22Rv1 (cell line): ENCODE measurements around the gene BICC1.

Source experiments
- H3K27ac ChIP-seq: fragments of 450-650 bp; 2 replicates; pipeline ENCODE4 v1.5.1; 2017
- CTCF ChIP-seq: fragments of 450-650 bp; IDR thresholded peaks from 2 replicates; pipeline ENCODE4 v1.5.1; 2017; ENCODE audit warnings: mild to moderate bottlenecking
- ZFX ChIP-seq: fragments of 450-650 bp; IDR thresholded peaks from 2 replicates; pipeline ENCODE4 v1.6.1; 2017; ENCODE audit warnings: antibody characterized with exemption, borderline replicate concordance

Gene BICC1

DNA sequence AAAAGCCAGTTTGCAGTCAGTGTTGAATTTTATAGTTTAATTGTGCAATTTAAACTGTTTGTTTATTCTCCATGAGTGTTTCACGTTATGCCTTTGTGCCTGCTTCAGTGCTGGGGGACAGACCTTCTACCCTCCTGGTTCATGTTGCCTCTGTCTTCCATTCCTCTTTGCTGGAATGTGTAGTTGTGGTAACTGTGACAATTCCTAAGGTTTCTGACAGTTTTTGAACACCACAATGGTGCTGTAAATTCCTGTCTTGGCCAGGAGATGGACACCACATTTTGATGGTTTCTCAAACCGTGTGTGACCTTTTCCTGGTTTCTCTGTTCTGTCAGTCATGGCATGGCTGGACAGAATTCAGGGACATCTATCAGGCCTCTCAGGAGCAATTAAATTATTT lies 201.7 kb downstream of the BICC1 start:
- H3K27ac ChIP-seq = no peak overlapping the region
- TF ChIP-seq ZFX (no peak), CTCF (no peak)

DNA sequence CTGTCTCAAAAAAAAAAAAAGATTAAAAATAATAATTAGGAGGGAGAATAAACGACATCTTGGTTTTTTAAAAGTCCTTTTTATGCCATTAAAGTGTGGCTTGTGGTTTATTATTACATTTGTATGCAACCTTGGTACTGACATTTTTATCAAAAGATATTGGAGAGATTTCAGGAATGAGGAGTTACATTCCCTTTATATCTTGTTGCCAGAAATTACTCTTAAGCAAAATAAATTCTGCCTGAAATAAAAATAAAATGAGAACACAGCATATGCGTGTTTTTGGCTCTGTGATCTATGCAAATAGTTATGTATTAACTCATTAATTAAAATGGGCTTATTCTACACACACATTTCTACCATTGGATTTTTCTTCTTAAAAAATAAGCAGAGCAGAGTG lies 202.4 kb downstream of the BICC1 start:
- no peak overlapping the region for H3K27ac ChIP-seq
- TF ChIP-seq ZFX (no peak), CTCF (no peak)

DNA sequence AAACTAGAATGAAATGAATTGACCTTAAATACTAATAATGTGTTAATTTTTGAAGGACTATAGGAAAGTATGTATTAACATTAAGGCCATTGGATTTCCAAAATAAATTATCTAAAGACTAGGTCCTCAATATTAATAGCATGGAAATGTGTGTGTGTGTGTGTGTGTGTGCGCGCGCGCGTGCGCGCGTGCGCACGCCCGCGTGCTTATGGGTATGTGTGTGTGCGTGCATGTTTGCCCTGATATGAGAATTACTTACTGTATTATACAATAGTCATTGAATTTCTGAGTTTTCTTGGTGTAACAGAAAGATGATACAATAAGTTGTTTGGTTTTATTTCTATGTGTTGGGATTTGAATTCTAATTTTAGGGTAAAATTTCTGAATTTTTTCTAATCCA lies 205.9 kb downstream of the BICC1 start:
- TF ChIP-seq ZFX = no peak
- TF ChIP-seq CTCF = no peak
- no peak overlapping the region for H3K27ac ChIP-seq

DNA sequence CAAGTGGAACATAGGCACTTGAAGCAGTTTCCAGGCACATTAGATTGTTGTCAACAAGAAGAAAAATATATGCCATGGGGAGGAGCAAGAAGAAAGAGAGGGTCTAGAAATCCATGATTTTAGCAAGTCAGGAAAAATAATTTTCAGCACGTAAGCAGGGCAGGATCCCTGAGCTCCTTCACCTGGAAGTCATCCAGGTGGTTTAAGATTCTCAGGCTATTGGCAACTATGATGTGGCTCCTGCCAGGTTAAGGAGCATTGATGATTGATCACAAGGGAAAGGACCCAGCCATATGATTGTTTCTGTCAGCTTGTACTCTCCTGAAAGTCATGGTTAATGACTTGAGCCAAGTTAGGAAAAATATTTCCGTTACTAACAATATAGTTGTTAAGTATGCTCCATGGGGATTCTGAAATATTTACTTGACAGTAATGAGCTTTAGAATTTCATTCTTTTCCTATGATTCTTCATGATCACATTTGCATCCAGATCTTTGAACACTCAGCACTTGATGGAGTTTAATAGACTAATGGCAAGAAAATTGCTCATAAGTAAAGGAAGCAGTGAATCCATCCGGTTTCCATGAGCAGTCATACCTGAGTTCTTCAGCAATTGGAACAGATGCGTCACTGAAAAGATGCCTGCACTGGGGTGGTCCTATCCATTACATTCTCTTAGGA lies 209.1 kb downstream of the BICC1 start:
- no peak overlapping the region for H3K27ac ChIP-seq
- TF ChIP-seq CTCF (no peak), ZFX (no peak)

DNA sequence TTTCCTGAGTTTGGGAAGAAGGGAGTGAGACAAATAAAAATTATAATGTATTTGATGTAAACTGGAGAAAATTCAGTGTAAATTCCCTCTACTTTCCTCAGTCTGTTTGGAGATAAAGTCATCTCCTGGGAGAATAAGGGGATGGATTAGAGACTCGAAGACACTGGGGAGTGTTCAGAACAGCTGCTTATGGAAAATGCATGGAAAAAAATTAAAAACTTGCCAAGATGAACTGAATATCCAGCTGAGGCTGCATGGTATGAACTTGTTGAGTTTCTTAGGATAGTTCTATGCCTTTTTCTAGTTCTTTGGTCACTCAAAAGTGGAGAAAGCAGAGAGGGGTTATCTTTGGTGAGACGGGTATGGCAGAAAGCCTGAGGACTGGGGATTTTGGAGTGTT lies 210.5 kb downstream of the BICC1 start:
- TF ChIP-seq CTCF = no peak
- TF ChIP-seq ZFX = no peak
- H3K27ac ChIP-seq = no peak overlapping the region

DNA sequence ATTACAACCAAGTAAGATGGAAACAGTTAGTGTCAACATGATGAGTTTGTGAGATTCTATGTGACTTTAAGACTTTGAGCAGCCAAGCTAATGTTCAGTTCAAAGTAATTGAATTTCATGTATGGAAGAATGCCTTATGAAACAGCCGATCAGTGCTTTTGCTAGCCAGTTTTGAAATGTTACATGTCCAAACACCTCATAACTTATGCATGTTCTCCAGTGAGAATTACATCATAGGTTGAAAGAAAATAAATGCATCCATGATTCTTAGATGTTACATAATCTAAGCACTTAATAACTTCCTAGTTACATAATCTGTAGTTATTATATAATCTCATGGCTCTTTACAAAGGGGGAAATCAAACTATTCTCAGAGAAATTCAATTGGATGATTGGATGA lies 211.3 kb downstream of the BICC1 start:
- no peak overlapping the region for H3K27ac ChIP-seq
- TF ChIP-seq CTCF (no peak), ZFX (no peak)

DNA sequence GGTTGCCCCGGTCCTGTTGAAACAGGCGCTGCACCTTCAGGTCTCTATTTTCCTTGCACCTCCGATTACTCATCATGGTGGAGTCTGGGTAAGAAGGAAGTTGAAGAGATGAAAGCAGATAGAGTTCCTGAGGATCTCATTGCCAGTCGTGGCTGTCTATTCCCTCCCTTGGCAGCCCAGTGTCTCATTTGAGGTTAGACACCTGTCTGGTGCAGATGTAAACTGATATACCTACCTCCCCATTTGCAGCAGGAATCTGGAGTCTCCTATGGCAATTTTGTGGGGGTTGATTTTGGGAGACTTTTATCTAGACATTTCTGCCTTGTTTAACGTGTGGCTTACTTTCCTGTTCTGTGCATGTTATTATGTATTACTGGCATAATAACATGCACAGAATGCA lies 212.1 kb downstream of the BICC1 start:
- TF ChIP-seq CTCF = no peak
- no peak for TF ChIP-seq ZFX
- no peak overlapping the region for H3K27ac ChIP-seq
